ENCODE results near the gene ANO10.
"Not testable (repeated sequence)": the region's sequence is repeated elsewhere in the genome, so short reads cannot be mapped to it uniquely, and the experiment has no call there.

The ANO10 gene

DNA sequence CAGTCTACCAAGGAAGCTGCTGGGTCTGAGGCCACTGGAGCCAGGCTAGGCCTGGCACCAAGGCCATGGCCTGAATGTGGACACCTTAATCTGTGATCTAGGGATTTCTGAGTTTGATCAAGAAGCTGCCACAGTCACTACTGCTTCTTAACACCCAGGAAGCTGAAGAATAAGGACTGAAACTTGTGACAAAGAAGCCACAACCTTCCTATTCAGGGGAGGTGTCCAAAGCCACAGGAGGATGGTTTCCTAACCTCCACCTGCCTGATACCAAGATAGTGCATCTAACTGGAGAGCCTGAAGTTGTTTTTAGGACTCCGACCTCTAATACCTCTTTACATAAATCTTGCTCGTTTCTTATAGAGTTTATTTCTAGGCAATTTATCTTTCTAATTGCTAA is 5.5 kb upstream of the ANO10 start:
- no peak for DNase-seq

DNA sequence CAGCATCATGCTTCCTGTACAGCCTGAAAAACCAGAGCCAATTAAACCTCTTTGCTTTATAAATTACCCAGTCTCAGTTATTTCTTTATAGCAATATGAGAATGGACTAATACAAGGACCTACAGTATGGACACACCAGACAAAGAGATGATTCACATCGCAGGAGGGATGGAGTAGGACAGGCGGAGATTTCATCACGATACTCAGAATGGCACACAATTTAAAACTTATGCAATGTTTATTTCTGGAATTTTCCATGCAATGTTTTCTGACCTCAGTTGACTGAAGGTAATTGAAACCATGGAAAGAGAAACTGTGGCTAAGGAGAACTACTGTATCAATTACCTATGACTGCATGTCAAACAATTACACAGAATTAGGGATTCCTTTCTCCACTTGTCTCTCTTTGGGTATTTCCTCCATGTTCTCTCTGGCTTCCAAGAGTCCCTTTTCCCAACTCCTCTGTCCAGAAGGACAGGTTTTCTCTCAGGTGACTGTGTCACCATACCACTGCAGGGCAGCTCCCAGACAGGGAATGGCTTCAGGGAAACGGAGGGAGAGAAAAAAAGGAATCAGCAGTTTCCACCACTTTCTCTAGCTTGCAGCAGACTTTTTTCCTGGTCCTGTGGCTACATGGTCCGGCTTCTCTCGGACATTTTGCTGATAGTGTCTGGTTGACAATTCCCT is 3.0 kb upstream of the ANO10 start:
- no peak for DNase-seq

DNA sequence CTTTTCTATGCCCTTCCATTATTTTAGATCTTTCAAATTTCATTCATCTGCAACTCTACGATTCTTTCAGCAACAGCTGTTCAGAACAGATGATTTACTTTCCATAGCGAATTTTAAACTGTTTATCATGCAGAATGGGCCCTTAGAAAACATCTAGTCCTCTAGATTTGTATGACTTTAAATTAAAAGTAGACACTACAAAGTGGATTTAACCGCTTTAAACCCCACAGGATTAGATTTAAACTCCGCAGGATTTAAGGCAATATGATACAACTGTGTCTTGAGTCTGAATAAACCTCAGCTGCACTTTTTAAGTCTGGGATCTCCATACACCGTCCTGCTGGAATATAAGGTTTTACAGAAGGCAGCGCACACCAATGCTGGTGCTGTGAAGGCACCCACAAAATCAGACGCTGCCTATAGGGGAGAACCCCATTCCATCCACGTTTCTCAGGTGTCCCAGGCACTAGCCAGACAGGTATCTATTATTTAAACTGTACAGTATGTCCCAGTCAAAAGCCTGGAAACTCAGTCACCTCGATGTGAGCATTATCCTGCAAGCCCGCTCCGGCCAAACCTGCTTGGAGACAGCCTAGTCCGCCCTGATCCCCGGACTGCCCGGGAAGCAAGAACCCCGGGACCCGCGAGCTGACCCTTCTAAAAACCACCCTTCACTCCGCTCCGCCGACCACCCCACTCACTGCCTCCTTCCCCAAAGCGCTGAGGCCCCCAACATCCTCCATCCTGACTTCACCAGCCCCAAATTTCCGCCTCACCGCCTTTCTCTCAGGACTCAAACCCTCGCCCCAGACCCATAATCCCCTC is 768 bp downstream of the ANO10 start:
- DNase-seq = no peak

DNA sequence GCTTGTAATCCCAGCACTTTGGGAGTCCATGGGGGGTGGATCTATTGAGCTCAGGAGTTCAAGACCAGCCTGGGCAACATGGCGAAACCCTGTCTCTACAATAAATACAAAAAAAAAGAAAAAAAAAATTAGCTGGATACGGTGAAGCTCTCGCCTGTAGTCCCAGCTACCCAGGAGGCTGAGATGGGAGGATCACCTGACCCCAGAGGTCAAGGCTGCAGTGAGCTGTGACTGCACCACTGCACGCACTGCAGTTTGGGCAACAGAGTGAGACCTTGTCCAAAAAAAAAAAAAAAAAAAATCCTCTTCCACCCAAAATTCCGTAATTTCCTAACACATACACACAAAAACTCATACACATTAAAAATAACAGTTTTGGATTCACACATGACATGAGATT is 2.2 kb downstream of the ANO10 start:
- no peak for DNase-seq

DNA sequence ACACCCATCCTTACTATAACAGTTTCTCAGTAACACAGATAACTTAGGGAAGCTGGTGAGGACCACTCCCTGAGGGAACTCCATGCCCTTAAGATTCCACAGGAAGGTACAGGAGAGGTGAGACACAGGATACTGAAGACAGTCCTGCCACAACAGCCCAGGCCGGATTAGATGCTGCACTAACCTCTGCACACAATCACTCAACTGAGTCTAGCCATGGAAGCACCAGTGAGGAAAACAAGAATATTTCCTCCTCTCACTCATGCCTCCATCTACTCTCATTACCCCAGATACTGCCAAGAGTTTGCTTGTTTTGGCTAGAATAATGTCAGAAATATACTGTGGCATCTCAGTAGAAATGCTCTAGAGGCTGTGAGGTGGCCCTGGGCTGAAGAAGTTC is 3.7 kb downstream of the ANO10 start:
- no peak for DNase-seq

DNA sequence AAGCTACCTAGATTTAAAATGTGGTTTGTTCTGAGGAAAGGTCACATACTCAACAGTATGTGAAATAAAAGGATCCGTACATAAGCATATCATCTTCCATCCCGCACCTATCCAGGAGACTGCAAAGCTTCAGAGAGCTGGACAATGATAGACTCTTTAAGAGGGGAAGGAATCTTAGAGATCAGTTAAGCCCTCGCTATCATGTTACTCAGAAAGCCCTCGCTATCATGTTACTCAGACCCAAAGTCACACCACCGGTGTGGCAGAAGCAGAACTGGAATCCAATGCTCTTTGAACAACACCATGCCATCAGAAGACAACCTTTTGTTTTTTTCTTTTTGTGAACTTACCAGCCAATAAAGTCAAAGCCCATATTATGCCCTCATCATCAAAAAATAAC is 5.8 kb downstream of the ANO10 start:
- no peak for DNase-seq

DNA sequence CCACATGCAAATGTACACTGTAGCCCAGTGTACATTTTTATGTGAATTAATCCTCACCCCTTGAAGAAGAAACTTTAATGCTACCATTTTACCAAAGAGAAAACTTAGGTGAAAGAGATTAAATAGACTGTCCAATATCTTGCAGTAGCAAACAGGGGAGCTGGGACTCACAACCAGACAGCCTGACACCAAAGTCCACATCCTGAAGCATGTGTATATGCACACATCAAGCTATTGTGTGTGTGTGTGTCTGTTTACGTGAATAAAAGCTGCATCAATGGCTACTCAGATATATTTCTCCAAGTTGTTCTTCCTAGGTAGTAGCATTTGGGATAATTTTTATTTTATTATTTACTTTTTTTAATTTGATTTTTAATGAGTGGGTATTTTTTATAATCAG is 6.7 kb downstream of the ANO10 start:
- no peak for DNase-seq

DNA sequence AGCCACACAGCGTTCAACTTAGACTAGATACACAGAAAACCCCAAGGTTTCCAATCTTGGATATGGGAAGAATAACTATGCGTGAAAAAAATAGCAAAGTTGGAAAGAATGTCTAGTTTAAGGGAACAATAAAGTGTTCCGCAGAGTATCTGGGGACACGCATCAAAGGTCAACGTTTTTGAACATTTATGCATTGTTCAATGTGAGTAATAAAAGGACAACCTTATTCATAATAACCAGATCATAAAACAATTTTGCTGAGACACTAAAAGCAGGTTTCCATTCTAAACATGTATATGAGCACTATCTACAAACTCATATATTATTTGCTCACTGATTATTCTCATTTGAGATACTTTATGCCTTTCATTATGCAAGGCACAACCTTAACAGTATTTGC is 7.8 kb downstream of the ANO10 start:
- no peak for DNase-seq

DNA sequence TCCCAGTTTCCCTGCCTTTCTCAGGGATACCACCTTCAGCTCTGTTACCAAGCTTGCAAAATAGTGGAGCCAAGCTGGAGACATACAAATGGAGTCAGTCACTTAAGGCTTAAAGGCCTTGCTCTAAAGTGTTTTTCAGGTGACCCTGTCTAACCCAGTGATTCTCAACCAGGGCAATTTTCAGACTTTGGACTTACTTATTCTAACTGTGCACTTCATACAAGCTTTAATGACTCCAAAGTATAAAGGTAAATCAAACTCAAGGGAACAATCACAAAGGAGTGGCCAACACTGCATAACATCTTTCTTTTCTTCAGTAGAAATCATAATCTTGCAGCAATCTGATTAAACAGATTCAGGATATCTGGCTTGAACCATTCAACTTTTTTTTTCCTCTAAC is 9.4 kb downstream of the ANO10 start:
- DNase-seq = no peak

DNA sequence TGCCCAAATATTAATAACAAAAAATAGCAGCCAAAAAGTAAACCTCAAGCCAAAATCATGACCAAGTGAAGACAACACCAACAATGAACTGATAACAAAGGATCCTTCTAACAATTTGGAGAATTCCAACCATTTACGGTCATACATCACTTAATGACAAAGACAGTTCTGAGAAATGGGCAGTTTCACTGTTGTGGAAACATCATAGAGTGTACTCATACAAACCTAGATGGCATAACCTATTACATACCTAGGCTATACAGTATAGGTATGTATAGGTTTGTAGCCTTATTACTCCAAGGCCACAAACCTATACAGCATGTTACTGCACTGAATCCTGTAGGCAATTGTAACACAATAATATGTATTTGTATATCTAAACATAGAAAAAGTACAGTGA is 12.4 kb downstream of the ANO10 start:
- DNase-seq = no peak

DNA sequence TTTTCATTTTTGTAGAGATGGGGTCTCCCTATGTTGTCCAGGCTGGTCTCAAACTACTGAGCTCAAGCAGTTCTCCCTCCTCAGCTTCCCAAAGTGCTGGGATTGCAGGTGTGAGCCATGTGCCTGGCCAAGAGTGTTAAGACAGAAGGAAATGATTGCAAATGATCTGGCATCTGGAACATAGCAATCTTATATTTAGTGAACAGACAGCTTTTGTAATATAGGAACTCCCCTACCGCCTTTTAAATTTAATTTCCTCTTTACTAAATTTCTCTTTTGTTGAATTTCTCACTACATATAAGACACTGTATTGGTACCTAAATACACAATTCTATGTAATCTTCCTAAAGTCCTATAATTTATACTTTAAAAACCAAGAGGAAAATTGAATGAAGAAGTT is 13.1 kb downstream of the ANO10 start:
- DNase-seq = no peak

DNA sequence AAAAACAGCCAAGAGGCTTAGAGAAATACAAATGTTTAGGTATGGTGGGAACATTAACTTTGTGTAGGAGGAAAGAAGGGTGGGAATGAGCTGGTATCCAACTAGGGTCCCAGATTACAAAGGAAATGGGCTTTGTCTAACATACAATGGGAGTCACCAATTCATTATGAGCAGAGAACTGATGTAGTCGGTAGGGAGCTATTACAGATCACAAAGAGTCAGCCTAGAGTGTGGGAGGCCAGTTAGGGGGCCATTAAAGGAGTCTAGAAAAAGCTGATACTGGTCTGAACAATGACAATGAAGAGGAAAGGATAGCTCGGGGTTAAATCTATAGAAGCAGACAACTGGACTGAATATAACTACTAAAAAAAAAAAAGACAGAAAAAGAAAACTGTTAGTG is 15.5 kb downstream of the ANO10 start:
- no peak for DNase-seq

DNA sequence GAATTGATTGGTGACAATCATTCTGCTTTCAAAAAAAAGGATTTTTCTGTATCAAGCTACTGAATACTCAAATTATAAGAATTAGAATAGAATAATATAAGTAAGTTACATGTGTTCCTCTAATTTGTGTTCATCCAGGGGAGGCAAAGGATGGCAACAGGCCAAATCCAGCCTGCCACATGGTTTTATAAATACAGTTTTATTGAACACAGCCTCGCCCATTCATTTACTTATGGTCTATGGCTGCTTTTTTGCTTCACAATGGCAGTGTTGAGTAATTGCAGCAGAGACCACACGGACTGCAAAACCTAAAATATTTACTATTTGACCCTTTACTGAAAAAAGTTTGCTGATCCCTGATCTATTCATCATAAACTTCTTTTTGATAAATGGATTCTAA is 21.9 kb downstream of the ANO10 start:
- not testable (repeated sequence) for DNase-seq

DNA sequence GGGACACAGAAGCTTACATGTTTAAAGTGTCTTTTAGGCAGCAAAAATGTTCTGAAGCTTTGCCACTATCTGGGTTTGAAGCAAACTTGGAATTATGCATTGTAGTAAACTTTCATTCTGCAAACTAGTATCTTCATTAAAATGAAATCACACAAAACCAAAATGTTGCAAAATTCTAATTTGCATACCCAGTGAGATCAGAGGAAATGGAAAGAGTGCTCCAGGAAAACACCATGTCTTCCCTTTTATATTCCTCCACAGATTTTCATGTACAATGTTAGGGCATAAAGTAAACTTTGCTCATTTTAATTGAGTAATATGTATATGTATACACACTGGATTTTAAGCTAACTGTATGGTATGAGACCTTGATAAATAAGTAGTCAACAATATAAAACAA is 23.9 kb downstream of the ANO10 start:
- DNase-seq = no peak

DNA sequence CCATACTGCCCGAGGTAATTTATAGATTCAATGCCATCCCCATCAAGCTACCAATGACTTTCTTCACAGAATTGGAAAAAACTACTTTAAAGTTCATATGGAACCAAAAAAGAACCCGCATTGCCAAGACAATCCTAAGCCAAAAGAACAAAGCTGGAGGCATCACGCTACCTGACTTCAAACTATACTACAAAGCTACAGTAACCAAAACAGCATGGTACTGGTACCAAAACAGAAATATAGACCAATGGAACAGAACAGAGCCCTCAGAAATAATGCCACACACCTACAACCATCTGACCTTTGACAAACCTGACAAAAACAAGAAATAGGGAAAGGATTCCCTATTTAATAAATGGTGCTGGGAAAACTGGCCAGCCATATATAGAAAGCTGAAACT is 25.6 kb downstream of the ANO10 start:
- not testable (repeated sequence) for DNase-seq

DNA sequence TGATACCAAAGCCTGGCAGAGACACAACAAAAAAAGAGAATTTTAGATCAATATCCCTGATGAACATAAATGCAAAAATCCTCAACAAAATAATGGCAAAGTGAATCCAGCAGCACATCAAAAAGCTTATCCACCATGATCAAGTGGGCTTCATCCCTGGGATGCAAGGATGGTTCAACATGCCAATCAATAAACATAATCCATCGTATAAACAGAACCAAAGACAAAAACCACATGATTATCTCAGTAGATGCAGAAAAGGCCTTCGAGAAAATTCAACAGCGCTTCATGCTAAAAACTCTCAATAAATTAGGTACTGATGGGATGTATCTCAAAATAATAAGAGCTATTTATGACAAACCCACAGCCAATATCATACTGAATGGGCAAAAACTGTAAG is 26.5 kb downstream of the ANO10 start:
- not testable (repeated sequence) for DNase-seq

DNA sequence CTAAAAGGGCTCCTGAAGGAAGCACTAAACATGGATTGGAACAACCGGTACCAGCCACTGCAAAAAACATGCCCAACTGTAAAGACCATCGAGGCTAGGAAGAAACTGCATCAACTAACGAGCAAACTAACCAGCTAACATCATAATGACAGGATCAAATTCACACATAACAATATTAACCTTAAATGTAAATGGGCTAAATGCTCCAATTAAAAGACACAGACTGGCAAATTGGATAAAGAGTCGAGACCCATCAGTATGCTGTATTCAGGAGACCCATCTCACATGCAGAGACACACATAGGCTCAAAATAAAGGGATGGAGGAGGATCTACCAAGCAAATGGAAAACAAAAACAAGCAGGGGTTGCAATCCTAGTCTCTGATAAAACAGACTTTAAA is 28.2 kb downstream of the ANO10 start:
- DNase-seq = not testable (repeated sequence)

DNA sequence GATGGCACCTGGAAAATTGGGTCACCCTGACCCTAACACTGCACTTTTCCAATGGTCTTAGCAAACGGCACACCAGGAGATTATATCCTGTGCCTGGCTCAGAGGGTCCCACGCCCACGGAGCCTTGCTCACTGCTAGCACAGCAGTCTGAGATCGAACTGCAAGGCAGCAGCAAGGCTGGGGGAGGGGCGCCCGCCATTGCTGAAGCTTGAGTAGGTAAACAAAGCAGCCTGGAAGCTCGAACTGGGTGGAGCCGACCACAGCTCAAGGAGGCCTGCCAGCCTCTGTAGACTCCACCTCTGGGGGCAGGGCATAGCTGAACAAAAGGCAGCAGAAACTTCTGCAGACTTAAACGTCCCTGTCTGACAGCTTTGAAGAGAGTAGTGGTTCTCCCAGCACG is 29.9 kb downstream of the ANO10 start:
- not testable (repeated sequence) for DNase-seq

DNA sequence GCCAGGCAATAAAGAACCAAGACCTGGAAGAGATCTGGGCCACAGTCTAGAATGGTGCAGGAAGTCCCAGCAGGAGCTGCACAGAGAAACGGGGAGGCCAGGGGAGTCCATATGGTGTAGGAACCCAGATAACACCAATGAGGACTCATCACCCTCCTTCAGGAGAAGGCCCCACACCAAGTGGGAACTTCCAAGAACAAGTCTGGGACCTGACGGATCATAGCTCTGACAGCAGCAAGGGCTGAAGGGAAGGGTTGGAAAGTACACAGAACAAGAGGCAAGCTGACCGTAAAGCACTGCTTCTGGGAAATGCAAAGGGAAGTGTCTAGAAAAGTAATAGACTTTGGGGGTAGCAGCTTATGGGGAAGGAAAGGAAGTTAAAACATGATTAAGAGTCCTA is 34.5 kb downstream of the ANO10 start:
- DNase-seq = no peak

DNA sequence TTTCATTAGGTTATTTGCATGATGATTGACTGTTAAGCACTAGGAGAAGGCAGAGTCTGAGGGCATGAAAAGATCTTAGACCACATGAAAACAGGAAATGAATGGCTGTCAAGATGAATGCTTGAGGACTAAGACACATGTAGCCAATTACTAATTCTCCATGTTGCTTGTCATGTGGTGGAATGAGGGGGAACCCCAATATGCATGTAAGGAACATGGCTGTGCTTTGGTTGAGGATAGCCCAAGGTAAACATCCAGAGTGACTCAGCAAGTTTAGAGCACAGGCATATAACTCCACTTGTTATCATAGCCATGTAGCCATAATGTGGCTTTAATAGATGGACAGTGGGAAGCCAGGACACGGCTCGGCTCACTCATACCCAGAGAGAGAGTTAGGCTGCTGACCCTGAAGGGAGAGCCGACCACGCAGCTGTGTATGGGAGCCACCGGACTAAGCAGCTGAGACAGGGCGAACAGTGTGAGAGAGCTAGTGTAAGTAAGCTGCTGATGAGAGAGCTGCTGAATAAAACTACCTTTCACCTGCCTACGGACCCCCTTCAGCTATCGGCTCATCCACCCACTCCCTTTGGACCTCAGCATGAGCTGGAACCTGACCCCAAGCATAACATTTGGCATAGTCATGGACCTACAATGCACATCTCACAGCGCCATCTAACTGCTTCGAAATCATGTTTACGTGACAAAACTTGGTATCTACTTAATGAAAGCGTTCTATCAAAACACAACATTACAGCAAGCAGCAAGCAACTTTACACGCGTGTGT is 37.6 kb downstream of the ANO10 start:
- no peak for DNase-seq

DNA sequence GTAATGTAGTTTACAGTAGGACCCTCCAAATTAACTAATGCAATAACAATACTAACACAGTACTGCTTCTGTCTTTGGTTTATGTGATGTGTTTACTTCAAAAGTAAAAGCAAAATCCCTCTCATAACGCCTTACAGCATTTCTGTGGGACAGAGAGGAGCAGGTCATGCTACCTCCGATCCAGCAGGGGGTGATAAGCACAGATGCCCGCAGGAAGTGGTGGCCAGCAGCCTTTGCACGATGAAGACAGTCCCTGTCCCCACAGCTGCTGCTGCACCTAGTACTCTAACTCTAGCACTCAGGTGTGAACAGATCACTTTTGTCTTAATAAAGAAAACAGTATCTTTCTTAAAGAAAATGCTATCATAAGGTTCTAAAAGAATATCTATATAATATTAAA is 38.3 kb downstream of the ANO10 start:
- no peak for DNase-seq

DNA sequence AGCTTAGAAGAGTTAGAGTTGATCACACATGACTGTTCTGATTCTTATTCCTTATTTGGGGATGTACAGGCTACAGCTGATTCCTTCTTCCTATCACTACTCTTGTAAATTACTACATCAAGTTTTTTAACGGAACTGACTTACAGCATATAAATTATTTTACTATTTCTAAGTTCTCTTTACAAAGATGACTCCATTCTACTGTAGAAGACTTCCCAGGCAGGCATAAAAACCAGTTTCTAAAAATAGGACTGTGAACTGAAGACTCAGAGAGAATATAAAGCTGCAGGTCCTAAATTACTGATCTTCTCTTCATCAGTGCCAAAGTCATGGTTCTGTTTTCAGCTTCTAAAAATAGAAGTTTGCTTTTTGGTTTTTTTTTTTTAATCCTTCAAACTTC is 38.9 kb downstream of the ANO10 start:
- DNase-seq = no peak

DNA sequence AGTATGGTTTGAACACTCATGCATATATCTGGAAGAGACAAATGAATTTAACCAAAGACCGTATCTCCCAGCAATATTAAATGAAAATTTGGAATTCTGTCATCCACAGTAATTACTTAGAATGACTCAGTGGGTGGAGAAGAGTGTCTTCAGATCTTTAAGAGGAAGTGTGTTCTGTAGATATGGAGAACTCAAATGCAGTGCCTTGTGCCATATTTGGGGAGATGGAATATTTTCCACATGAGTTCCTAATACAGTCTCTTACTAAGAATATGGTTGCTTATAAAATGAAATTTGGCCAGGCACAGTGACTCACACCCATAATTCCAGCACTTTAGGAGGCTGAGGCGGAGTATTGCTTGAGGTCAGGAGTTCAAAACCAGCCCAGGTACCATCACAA is 40.5 kb downstream of the ANO10 start:
- DNase-seq = no peak

DNA sequence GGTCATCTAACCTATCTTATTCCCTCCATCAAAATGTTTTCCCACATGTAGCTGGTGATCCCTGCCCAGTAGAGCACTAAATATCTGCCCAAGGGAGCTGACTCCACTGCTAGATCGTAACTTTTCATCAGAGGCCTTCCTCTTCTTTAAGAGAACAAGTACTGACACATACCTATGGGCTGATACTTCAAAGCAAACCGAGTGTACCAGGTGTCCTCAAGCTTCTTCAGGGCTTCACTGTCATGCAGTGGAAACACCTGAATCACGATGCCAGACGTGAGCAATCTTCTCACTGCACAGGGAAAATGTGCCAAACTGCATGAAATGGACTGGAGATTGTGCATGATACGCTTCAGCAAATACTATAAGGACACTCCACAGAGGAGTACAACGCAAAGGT is 41.6 kb downstream of the ANO10 start:
- DNase-seq = no peak
